NCI-H446 (cell line): ENCODE results near the gene UNC45A.
A peak's percentile ranks its signal among the peaks of the same experiment; 100 is the strongest.
"Not testable (repeated sequence)": the region's sequence is repeated elsewhere in the genome, so short reads cannot be mapped to it uniquely, and the experiment has no call there.

Experiments
- DNase-seq, 2 experiments: peaks; one replicate each; lab custom pipeline; 2025; lab: John Stamatoyannopoulos, UW

Gene UNC45A, protein sequence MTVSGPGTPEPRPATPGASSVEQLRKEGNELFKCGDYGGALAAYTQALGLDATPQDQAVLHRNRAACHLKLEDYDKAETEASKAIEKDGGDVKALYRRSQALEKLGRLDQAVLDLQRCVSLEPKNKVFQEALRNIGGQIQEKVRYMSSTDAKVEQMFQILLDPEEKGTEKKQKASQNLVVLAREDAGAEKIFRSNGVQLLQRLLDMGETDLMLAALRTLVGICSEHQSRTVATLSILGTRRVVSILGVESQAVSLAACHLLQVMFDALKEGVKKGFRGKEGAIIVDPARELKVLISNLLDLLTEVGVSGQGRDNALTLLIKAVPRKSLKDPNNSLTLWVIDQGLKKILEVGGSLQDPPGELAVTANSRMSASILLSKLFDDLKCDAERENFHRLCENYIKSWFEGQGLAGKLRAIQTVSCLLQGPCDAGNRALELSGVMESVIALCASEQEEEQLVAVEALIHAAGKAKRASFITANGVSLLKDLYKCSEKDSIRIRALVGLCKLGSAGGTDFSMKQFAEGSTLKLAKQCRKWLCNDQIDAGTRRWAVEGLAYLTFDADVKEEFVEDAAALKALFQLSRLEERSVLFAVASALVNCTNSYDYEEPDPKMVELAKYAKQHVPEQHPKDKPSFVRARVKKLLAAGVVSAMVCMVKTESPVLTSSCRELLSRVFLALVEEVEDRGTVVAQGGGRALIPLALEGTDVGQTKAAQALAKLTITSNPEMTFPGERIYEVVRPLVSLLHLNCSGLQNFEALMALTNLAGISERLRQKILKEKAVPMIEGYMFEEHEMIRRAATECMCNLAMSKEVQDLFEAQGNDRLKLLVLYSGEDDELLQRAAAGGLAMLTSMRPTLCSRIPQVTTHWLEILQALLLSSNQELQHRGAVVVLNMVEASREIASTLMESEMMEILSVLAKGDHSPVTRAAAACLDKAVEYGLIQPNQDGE

GRCh38 chr15:90934949-90935751 lies at the start of gene UNC45A:
TSS of gene UNC45A (plus strand) at chr15:90935285. CDS start at chr15:90935325, 40 bp downstream.
- peak; percentile 38 to 82 for DNase-seq

- peak in 1 of 2 experiments; percentile 59 for DNase-seq
Observed at GRCh38 chr15:90885432-90886290, 49.4 kb upstream of the UNC45A start.

GRCh38 chr15:90886291-90886614 lies 48.8 kb upstream of the UNC45A start:
- no peak for DNase-seq

GRCh38 chr15:90887037-90887481 lies 48.0 kb upstream of the UNC45A start:
- DNase-seq = no peak

- DNase-seq = no peak
Observed at GRCh38 chr15:90889313-90889730, 45.8 kb upstream of the UNC45A start.

DNA sequence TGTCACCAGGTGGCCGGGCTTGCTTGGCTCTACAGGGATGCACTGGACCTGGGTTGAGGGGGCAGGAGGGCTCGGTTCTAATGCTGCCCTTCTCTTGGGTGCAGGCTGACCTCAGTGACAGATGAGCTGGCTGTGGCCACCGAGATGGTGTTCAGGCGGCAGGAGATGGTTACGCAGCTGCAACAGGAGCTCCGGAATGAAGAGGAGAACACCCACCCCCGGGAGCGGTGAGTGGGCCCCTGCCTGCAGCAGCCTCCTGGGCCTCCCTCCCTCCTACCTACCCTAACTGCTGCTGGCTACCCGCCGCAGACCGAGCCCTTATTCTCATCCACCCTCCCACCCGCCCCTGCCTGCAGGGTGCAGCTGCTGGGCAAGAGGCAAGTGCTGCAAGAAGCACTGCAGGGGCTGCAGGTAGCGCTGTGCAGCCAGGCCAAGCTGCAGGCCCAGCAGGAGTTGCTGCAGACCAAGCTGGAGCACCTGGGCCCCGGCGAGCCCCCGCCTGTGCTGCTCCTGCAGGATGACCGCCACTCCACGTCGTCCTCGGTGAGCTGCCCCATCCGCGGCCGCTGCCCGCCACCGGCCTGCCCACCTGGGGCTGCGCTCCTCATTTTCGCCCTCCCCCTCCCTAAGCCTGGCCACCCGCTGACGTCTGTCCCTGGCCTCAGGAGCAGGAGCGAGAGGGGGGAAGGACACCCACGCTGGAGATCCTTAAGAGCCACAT lies 45.2 kb upstream of the UNC45A start:
- no peak for DNase-seq

- no peak for DNase-seq
Observed at GRCh38 chr15:90890839-90891238, 44.2 kb upstream of the UNC45A start.

DNA sequence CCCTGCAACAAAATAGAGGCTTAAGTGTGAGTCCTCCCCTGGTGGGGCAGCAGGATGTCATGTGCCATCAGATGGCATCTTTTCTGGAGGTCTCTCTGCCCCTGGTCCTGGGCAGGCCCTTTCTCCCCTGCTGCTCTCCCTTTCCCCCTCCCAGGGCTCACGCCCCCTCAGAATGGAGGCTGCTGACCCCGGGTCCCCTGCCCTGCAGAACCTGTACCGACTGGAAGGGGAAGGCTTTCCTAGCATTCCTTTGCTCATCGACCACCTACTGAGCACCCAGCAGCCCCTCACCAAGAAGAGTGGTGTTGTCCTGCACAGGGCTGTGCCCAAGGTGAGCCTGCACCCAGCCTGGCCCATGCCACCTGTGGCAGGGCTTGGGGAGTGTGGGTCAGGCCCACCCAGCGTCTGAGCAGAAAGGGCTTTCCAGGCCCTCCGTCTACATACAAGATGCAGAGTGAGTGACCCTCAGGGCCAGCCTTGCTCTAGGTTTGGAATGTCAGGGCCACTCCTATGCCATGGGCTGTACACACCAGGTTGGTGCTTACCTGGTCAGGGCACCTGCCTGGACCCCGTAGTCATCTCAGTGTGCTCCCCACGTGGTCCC lies 43.6 kb upstream of the UNC45A start:
- no peak for DNase-seq

DNA sequence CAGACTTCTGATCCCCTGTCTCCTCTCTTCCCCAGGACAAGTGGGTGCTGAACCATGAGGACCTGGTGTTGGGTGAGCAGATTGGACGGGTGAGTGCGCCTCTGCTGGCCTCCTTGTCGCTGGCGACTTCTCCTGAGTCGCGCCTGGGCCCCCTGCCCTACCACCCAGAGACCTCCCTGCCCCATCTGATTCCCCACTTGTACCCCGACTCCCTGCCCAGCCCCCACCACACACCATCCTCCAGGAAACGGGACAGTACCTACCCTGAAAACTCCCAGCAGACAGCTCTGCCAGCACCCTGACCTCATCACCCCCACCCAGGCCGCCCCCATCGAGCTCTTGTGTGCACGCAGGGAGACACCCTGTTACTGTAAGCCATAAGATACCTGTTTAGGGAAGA lies 43.1 kb upstream of the UNC45A start:
- no peak for DNase-seq

GRCh38 chr15:90892498-90893174 lies 42.4 kb upstream of the UNC45A start:
- DNase-seq = no peak

DNA sequence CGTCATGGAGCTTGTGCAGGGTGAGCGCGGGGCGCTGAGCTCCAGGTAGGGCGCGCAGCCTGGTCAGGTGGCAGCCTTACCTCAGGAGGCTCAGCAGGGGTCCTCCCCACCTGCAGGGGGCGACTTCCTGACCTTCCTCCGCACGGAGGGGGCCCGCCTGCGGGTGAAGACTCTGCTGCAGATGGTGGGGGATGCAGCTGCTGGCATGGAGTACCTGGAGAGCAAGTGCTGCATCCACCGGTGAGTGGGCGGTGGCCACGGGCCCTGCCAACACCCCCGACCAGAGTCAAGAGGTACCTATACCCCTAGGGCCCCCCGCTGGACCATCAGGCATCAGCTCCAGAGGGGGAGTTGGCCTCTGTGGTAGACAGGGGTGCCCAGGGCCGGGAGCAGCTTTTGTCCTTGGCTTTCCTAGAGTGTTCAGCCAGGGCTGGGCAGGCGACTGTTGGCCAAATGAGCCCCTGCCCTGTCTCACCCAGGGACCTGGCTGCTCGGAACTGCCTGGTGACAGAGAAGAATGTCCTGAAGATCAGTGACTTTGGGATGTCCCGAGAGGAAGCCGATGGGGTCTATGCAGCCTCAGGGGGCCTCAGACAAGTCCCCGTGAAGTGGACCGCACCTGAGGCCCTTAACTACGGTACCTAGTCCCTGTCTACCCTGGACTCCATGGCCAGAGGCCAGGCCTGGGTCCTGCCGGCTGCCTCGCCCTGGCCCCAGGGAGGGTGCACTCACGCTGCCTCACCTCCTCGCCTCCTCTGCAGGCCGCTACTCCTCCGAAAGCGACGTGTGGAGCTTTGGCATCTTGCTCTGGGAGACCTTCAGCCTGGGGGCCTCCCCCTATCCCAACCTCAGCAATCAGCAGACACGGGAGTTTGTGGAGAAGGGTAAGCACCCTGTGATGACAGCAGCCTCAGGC lies 41.7 kb upstream of the UNC45A start:
- DNase-seq = no peak

GRCh38 chr15:90895571-90896117 lies 39.4 kb upstream of the UNC45A start:
- DNase-seq = peak in 1 of 2 experiments; percentile 27

GRCh38 chr15:90897131-90897655 lies 37.9 kb upstream of the UNC45A start:
- DNase-seq = not testable (repeated sequence)

DNA sequence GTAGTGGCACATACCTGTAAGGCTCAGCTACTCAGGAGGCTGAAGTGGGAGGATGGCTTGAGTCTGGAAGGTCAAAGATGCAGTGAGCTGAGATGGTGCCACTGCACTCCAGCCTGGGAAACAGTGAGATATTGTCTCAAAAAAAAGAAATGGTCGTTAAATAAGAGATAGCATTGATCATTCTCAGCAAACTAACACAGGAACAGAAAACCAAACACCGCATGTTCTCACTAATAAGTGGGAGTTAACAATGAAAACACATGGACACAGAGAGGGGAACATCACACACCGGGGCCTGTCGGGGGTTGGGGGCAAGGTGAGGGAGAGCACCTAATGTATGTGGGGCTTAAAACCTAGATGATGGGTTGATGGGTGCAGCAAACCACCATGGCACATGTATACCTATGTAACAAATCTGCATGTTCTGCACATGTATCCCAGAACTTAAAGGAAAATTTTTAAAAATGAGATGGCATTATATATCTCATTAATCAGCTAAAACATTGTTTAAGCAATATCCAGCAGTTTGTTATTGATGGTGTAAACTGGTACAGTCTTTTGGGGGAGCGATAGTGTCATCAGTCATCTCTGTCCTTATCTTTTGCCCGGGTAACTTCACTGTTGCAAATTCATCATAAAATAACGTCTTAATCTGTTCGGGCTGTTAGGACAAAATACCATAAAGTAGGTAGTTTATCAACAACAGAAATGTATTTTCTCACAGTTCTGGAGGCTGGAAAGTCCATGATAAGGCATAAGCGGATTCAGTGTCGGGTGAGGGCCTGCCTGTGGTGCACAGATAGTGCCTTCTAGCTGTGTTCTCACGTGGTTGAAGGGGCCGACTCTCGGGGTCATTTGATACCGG lies 33.7 kb upstream of the UNC45A start:
- DNase-seq = no peak

- DNase-seq = peak; percentile 32 to 73
Observed at GRCh38 chr15:90902040-90902839, 32.8 kb upstream of the UNC45A start.
